ENCODE measurements around the gene KCNMA1.

DNA sequence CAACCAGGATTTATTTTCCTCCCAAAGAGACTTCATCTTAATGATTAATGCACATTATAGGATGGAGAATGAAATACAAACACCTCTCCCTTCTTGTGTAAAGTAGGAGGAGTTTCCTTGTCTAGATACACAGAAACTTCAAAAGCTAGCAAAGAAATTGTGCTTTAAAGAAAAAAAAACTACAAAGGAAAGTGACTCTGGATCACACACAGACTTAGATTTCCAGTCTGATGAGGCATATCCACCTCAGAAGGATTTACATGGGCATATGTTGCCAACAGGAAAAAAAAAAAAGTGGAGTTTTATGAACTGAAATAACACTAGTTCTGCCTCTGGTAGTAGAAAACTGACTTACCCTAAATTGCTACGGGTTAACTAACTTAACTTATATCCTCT is 449.6 kb downstream of the KCNMA1 start:
- TF ChIP-seq, protein P1, sequence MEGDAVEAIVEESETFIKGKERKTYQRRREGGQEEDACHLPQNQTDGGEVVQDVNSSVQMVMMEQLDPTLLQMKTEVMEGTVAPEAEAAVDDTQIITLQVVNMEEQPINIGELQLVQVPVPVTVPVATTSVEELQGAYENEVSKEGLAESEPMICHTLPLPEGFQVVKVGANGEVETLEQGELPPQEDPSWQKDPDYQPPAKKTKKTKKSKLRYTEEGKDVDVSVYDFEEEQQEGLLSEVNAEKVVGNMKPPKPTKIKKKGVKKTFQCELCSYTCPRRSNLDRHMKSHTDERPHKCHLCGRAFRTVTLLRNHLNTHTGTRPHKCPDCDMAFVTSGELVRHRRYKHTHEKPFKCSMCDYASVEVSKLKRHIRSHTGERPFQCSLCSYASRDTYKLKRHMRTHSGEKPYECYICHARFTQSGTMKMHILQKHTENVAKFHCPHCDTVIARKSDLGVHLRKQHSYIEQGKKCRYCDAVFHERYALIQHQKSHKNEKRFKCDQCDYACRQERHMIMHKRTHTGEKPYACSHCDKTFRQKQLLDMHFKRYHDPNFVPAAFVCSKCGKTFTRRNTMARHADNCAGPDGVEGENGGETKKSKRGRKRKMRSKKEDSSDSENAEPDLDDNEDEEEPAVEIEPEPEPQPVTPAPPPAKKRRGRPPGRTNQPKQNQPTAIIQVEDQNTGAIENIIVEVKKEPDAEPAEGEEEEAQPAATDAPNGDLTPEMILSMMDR (IDR thresholded peaks at IDR 0.05 in 4 of 5, conservative IDR thresholded peaks at IDR 0.05 in 1 of 5) = no peak
- TF ChIP-seq POLR2A (IDR thresholded peaks at IDR 0.05) = no peak
